8988T (cell line): ENCODE results near the gene MLC1.
A peak's percentile ranks its signal among the peaks of the same experiment; 100 is the strongest.
"Not testable (repeated sequence)": the region's sequence is repeated elsewhere in the genome, so short reads cannot be mapped to it uniquely, and the experiment has no call there.

Experiments
- DNase-seq: peaks from one replicate; pipeline ENCODE4 v3.0.0; 2011

MLC1 gene

DNA sequence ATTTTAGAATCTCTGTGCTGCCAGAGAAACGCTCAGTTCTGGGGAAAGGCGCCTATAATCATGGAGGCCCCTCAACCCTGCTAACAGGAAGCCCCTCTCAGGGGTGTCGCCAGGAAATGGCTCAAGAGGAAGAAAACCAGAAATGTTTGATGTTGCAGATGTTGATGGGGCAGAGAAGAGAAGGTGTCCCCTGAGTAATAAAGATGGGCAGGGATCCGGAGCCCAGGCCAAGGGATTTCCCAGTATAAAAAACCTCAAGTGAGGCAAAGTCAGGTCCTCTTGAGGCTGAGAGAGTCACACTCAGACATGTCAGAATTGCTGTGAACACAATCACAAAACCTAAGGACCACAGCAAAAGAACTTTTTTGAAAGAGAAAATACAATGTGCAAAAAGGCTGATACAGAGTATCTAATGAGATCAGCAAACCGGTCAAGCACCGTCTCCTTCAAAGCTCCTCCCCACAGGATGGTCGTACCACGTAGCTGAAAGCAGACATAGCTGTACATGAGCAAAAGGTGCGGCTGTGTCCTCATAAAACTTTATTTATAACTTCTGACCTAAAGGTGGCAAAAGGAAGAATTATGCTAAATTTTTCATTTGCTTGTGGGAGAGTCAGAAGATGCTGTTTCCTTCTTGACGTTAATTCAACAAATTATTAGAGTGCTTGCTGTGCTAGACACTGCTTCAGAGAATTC lies 16.8 kb upstream of the MLC1 start:
- no peak for DNase-seq

DNA sequence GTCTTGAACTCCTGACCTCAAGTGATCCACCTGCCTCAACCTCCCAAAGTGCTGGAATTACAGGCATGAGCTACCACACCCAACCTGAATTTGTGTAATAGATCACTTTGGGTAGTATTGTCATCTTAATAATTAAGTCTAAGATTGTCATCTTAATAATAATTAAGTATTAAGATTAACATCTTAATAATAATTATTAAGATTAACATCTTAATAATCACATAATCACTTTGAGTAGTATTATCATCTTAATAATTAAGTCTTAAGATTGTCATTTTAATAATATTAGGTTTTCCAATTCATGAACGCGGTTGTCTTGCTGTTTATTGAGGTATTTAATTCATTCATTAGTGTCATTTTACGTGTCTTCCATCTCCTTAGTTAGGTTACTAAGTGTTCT lies 12.8 kb upstream of the MLC1 start:
- DNase-seq: no peak

DNA sequence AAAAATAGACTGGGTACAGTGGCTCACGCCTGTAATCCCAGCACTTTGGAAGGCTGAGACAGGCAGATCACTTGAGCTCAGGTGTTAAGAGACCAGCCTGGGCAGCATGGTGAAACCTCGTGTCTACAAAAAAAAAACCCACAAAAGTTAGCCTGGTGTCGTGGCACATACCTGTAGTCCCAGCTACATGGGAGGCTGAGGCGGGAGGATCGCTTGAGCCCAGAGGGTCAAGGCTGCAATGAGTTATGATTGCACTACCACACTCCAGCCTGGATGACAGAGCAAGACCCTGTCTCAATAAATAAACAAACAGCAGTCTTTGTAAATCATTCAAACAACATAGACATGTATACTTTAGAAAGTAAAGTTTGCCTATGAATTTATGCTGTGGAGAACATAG lies 7.1 kb upstream of the MLC1 start:
- no peak for DNase-seq

DNA sequence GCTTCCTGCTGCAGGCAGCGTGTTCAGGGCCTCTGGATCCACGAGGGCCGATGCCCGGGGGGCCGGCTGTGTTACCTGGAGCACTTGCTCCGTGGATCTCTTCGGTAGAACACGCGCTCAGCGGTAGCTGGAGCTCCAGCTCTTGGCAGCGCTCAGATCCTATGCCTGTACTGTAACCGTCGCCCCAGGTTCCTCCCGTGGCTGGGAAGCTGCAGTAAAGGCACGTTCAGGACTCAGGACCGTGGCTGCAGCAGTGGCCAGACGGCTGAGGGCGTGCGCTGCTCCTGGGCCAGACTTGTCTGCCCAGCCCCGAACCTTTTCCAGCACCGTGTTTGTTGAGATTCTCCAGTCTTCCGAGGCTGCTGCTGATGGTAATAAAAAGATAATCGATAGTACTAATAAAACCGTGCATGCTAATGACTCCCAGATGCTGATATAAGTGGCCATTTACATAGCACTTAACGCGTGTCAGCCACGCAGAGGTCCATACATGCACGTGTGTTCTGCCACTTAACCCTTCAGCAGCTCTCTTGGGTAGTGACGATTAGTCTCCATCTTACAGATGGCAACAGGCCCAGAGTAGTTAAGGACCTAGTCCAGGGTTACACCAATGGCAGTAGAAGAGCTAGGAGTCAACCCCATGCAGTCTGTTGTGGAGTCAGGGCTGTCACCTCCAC lies 6.0 kb upstream of the MLC1 start:
- DNase-seq: no peak

DNA sequence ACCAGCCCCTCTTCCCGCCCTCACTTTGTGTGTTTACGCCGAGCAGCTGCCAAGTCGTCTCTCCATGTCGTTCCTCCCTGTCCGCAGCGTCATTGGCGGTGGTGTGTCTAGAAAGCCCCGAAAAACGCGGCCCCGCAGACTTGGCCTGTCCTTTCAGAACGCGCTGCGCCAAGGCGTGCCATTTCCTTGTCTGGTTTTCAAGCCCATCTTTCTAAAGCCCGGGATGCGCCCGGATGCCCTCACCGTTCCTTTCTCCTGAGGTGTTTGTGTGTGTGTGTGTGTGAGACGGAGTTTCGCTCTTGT lies 5.1 kb upstream of the MLC1 start:
- DNase-seq: no peak

DNA sequence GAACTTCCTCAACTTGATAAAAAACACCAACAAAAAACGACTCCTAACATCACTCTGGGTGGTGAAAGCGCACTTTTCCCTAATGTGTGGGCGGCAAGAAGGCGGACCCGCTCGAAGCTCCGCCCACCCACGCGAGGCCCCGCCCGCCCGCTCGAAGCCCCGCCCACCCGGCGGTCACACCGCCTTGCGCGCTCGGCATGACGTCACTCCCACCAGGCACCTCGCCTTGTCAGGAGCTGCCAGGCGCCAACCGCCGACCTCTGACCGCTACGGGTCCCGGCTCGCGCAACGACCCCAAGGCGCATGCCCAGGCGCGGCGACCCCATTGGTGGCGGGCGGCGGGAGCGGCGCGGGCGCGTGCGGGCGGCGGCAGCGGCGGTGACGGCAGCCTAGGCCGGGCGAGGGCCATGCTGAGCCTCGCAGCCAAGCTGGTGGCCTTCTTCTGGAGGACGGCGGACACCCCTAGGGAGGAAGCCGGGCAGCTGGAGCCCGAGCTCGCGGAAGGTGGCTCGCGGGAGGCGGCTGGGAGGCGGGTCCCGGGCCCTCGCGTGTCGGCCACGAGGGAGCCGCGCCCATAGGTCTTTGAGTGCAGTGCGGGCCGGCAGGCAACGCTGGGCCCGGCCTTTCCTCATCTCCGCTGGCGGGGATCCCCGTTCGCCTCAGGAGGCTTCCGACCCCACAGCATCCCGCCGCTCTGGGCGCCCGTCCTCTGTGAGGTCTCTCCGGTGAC lies 4.6 kb upstream of the MLC1 start, which contains the start of gene MOV10L1:
Gene MOV10L1 (plus strand): TSS at position 325 of the 730 bp plus-strand sequence. CDS start 83 bp downstream, at position 408.
- no peak for DNase-seq

DNA sequence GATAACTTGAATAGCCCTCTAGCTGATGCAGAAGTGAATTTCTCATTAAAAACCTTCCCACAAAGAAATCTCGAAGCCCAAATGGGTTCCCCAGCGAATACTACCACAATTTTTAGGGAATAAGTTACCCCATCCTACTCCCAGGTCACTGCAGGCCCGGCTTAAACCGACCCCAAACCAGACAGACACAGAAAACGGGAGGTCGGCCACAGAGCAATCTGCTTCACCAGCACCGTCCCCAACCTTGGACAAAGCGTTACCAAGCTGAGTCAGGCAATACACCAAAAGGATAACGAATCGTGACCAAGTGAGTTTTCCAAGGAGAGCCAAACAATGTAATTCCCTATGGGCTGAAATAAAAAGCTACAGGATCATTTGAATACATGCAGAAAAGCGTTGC lies 4.0 kb upstream of the MLC1 start:
- DNase-seq: no peak

DNA sequence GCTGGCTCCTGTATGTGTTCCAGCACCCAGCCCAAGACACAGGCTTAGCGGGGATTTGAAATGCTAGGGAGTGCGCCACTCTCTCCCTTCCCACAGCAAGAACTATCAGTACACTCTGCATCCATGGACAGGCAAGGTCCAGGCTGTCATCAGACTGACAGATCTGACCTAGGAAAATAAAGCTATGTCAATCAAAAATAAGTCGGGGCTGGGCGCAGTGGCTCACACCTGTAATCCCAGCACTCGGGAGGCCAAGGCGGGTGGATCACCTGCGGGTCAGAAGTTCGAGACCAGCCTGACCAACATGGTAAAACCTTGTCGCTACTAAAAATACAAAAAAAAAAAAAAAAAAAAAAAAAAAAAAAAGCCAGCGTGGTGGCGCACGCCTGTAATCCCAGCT lies 2.9 kb upstream of the MLC1 start:
- DNase-seq: no peak

DNA sequence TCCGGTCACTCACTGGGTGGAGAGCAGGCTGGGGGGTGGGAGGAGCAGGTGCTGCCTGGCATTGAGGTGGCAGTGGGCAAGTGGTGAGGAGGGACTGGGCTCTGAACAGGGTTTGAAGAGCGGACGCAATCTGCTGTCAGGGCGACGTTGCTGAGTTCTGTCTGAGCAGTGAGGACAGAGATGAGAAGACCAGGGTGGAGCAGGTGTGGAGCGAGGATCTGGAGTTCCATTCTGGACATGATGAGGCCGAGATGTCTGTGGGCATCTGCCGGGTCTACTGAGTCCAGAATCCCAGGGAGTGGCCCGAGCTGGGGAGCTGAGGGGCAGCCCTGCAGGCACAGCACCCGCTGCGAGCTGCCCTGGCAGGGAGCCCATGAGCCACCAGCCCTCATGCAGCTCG lies 2.4 kb upstream of the MLC1 start:
- no peak for DNase-seq

DNA sequence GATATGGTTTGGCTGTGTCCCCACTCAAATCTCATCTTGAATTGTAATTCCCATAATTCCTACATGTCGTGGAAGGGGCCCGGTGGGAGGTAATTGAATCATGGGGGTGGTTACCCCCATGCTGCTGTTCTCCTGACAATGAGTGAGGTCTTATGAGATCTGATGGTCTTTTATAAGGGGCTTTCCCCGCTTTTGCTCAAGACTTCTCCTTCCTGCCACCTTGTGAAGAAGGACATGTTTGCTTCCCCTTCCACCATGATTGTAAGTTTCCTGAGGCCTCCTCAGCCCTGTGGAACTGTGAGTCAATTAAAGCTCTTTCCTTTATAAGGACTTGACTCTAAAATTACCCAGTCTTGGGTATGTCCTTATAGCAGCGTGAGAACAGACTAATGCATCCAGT lies 1.7 kb upstream of the MLC1 start:
- not testable (repeated sequence) for DNase-seq

DNA sequence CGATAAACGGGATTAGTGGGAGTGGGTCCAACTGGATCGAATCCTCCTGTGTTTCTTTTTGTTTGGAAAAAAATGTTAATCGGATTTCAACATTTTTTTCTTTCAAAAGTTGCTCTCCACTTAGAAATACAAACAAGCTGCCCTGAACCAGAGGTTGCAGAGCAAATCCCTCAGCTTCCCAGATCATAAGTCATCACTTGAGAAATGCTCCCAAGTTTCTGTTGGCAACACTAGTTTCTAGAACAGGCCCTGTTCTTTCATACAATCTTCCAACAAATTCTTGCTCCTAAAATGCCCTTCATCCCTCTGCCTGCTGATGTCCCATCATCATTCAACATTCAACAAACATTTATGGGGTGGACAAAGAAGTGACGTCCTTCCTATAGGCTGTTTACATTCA lies 1.3 kb upstream of the MLC1 start:
- DNase-seq: no peak

DNA sequence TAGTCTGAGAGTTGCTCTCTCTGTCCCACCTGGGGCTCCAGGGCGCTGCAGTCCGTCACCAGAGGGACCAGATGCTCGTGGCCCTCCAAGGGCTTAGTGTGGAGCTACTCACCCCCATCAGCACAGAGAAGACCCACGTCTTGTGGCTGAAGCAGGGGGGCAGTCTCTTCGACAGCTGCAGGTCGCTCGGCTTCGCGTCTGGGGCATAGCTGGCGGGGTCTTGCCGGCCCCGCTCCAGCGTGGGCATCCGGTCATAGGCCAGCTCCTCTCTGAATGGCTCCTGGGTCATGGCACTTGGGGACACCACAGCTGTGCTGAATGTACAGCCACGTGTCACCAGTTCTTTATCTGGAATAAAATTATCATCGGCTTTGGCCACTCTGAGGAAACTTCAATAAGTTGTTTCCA lies 608 bp downstream of the MLC1 start:
- peak; percentile 10 for DNase-seq

DNA sequence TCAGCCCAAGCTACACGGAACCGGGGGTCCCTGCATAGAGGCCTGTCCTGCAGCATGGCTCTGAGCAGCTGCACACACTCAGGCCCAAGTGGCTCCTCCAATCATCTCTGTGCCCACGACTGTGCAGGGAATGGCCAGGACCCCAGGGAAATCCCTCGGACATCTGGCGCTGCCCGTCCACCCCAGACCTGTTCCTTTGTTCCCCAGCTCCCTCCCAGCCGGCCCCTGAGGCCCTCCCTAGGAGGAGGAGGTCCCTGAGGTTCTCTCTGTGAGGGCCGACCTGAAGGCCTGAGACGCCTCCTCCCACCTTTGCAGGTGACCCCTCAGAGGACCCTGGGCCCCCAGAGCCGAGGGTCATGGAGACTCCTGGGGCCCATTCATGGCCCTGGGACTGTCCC lies 1.1 kb downstream of the MLC1 start:
- DNase-seq: peak; percentile 5

DNA sequence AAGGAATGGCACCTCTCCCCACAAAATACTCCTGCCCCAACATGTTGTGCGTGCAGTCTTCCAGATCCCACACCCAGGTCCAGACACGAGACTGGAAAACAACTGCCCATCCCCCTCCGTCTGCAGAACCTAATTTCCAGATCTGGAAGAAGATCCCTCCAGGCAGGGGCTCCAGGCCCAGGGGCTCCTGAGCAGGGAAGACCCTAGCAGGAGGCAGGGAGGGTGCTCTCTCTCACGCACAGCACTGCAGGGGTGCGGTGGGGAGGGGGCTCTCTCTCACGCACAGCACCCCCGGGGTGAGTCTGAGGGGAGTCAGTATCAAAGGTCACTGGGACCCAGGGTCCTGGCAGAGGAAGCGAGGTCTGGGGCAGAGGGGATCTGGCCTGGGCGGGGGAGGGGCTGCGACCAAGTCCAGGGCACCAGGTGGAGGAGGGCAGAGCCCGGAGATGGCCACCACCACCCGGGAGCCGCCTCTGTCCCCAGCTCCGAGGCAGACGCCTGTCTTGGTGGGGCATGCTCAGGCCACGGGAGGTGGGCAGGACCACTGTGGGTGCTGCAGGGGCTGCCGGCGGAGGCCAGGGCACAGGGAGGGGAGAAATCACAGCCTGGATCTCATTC lies 1.7 kb downstream of the MLC1 start:
- peak; percentile 4 for DNase-seq

DNA sequence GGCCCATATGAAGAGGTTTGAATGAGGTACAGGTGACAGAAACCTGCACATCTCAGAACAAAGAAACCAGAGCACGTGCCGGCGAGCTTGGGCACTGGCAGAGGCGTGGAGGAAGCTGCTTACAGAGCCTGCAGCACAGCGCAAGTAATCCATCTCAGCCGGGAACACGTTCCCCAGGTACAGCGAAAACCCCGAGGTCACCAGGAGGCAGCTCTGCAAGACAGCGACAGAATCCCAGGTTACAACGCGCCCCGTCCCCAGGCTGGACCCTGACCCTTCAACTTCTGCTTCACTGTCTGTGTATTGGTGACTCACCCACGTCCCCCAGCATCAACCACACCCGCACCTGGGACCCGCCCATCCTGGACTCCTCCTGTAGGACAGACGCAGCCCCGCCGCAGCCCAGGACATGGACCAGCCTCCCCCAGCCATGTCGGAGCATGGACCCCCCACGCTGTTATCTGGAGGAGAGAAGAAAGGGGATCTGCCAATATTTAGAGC lies 2.2 kb downstream of the MLC1 start:
- DNase-seq: peak; percentile 13

DNA sequence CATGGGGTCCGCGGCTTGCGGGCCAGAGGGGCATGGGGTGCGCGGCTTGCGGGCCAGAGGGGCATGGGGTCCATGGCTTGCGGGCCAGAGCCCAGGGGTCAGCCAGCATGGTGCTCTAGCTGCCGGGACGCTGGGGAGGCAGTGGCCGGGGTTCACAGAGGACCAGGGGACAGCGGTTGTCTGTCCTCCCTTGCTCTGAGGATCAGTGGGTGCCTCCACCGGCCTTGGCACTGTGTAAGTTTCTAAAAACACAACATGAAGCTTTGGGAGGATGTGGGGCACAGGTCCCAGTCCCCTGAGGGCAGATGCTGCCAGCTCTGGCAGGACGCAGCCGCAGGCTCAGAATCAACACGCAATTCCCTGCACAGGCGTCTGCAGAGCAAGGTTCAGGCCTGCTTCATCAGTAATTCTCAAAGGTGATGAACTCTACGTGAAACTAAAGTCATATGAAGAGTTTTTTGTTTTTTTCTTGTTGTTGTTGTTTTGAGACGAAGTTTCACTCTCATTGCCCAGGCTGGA lies 3.0 kb downstream of the MLC1 start:
- DNase-seq: no peak

DNA sequence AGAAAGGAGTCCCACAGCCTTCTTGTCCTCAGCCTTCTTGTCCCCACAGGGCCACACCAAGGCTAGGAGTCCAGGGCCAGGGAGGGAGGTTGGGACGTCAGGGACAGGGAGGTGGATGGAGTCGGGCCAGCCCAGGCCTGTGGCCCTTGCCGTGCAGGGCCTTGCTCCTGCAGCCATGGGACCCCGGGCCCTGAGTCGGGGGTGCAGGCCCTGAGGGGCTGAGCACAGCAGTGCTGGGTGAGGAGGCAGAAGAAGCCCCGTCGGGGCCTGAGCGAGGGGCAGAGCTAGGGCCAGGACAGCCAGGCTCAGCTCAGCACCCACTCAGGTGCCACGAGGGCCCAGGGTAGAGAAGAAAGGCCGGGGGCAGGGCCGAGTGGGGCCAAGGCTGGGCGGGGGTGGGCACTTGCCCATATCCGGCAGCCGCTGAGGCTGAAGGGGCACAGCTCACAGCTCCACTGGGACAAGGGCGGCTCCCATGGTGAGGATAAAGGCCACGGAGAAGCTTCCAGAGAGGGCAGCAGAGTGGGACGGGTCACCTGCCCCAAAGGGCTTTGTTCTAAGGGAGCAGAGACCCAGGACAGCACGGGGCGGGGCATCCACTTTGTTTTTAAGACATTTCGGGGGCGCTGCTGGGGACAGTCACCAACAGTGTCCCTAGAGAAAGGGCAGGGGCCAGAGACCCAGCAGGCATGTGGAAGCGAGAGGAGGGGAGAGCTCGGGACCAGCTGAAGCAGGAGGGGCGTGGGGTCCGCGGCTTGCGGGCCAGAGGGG lies 3.6 kb downstream of the MLC1 start:
- no peak for DNase-seq

DNA sequence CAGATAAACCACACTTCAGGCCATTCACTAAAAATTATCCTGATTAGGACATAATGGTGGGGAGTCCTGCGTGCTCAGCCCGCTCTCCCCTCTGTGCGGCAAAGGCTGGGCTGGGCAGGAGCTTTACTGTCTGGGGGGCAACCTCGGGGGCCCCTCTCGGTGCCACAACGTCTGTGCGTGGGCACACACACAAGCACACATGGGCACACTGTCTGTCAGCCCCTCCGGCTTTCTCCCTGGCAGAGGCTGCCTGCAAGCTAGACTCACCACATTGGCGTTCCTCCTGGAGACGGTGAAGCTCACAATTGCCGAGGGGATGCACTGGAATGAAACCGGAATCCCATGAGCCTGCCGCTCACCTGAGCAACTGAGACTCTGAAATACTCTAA lies 5.2 kb downstream of the MLC1 start:
- DNase-seq: no peak

DNA sequence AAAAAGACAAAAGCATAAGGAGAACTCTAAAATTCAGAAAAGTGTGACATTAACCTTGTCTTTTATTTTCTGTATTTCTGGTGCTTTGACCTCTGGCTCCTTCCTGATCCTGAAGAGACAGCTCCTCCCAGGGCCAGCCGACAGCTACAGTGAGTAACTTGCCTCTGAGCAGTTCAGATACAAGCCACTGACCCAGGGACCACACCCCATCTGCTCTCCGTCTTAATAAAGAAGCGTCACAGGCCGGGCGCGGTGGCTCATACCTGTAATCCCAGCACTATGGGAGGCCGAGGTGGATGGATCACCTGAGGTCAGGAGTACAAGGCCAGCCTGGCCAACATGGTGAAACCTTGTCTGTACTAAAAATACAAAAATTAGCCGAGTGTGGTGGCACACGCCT lies 6.5 kb downstream of the MLC1 start:
- no peak for DNase-seq

DNA sequence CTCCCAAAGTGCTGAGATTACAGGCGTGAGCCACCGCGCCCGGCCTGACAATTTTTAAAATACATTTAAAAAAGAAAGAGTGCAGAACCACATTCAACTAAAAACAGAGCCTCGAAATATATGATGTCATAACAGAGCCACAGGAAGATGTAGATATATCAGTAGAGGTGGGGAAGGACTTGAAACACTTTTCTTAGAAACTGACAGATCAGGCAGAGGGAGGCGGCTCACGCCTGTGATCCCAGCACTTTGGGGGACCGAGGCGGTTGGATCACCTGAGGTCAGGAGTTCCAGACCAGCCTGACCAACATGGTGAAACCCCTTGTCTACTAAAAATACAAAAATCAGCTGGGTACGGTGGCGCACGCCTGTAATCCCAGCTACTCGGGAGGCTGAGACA lies 7.0 kb downstream of the MLC1 start:
- DNase-seq: no peak

DNA sequence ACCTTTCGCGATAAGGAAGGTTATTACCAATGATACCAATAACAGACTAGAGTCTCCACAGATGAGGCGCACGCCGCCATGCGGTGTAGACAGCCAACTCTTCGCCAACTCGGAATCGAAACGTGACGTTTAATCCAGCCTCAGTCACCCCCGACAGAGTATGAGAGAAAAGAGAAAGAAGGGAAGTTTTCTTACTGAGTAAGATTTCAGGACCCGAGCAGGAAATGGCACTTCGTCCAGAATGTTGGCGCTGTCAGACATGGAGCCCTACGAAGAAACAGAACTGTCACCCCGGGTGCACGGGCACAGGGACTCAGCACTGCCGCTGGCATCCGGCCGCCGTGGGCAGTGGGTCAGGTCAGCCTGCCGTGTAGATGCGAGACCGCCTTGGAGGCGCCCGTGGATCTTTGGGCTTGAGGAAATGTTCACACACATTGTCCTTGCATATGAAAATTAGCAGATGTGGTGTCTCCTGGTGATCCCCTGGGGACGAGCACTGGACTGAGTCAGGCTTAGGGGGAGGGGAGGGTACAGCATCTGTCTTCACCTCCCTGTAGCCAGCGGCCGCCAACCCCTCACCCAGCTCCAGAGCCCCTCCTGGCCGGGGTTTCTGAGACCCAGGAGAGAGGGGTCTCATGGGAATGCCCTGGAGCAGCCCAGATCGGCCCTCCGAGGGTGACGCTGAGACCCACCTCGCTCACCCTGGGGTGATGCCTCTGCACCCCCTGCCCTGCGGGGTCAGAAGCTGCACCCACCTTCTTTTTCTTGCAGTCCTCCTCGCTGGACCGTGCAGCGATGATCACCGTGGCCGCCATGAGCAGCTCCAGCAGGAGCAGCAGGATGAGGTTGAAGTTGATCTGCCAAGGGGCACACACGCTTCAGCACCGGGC lies 8.3 kb downstream of the MLC1 start:
- peak; percentile 10 for DNase-seq
